Measurements from ENCODE around the gene POMT1.
"Not testable (repeated sequence)": the region's sequence is repeated elsewhere in the genome, so short reads cannot be mapped to it uniquely, and the experiment has no call there.

Gene POMT1

GRCh38 chr9:131511416-131511815, 8.7 kb downstream of the POMT1 start:
- H3K27ac ChIP-seq (ENCODE audit: low read depth, low read length), result no peak overlapping the region
- no peaks in the 10 kb centered on the region for H3K4me1 ChIP-seq (ENCODE audit: control insufficient read depth, insufficient read depth, low read length)
- peaks cover 38% of the 10 kb centered on the region for H3K36me3 ChIP-seq (ENCODE audit: control insufficient read depth, insufficient read depth, low read length)
- no peak overlapping the region for H3K9ac ChIP-seq (ENCODE audit: low read length)
- H3K4me3 ChIP-seq (ENCODE audit: low read length), result no peak overlapping the region
- no peaks in the 10 kb centered on the region for H3K27me3 ChIP-seq (ENCODE audit: control insufficient read depth, insufficient read depth, low read length)

GRCh38 chr9:131511880-131512279, 9.2 kb downstream of the POMT1 start:
- Histone ChIP-seq H3K36me3 (ENCODE audit: control insufficient read depth, insufficient read depth, low read length) (peaks cover 38% of the 10 kb centered on the region), H3K9ac (ENCODE audit: low read length) (no peak overlapping the region)

GRCh38 chr9:131513177-131513576, 10.5 kb downstream of the POMT1 start:
- Histone ChIP-seq H3K36me3 (ENCODE audit: control insufficient read depth, insufficient read depth, low read length) (peaks cover 38% of the 10 kb centered on the region), H3K4me3 (ENCODE audit: low read length) (no peak overlapping the region), H3K27me3 (ENCODE audit: control insufficient read depth, insufficient read depth, low read length) (no peaks in the 10 kb centered on the region)

More at GRCh38 chr9:131511880-131512279, 9.2 kb downstream of the POMT1 start:
- H3K27me3 ChIP-seq (ENCODE audit: control insufficient read depth, insufficient read depth, low read length), result no peaks in the 10 kb centered on the region
- no peaks in the 10 kb centered on the region for H3K4me1 ChIP-seq (ENCODE audit: control insufficient read depth, insufficient read depth, low read length)
- H3K4me3 ChIP-seq (ENCODE audit: low read length), result no peak overlapping the region
- H3K27ac ChIP-seq (ENCODE audit: low read depth, low read length), result no peak overlapping the region

GRCh38 chr9:131515559-131516031, 12.9 kb downstream of the POMT1 start:
- not testable (repeated sequence) for H3K27me3 ChIP-seq (ENCODE audit: control insufficient read depth, insufficient read depth, low read length); H3K9ac ChIP-seq (ENCODE audit: low read length); H3K27ac ChIP-seq (ENCODE audit: low read depth, low read length); H3K4me3 ChIP-seq (ENCODE audit: low read length)
- peaks cover 12% of the 10 kb centered on the region for H3K4me1 ChIP-seq (ENCODE audit: control insufficient read depth, insufficient read depth, low read length)
- peaks cover 53% of the 10 kb centered on the region for H3K36me3 ChIP-seq (ENCODE audit: control insufficient read depth, insufficient read depth, low read length)

More at GRCh38 chr9:131513177-131513576, 10.5 kb downstream of the POMT1 start:
- Histone ChIP-seq H3K27ac (ENCODE audit: low read depth, low read length) (no peak overlapping the region), H3K9ac (ENCODE audit: low read length) (no peak overlapping the region), H3K4me1 (ENCODE audit: control insufficient read depth, insufficient read depth, low read length) (peaks cover 7% of the 10 kb centered on the region)

- H3K36me3 ChIP-seq (ENCODE audit: control insufficient read depth, insufficient read depth, low read length), result peaks cover 51% of the 10 kb centered on the region
- no peaks in the 10 kb centered on the region for H3K27me3 ChIP-seq (ENCODE audit: control insufficient read depth, insufficient read depth, low read length)
- H3K27ac ChIP-seq (ENCODE audit: low read depth, low read length), result no peak overlapping the region
Measured at GRCh38 chr9:131516100-131516499, 13.4 kb downstream of the POMT1 start.

GRCh38 chr9:131516930-131517329, 14.2 kb downstream of the POMT1 start:
- no peak overlapping the region for H3K4me3 ChIP-seq (ENCODE audit: low read length)
- H3K9ac ChIP-seq (ENCODE audit: low read length), result no peak overlapping the region
- no peak overlapping the region for H3K27ac ChIP-seq (ENCODE audit: low read depth, low read length)
- peaks cover 12% of the 10 kb centered on the region for H3K4me1 ChIP-seq (ENCODE audit: control insufficient read depth, insufficient read depth, low read length)
- no peaks in the 10 kb centered on the region for H3K27me3 ChIP-seq (ENCODE audit: control insufficient read depth, insufficient read depth, low read length)
- peaks cover 51% of the 10 kb centered on the region for H3K36me3 ChIP-seq (ENCODE audit: control insufficient read depth, insufficient read depth, low read length)

More at GRCh38 chr9:131516100-131516499, 13.4 kb downstream of the POMT1 start:
- H3K4me1 ChIP-seq (ENCODE audit: control insufficient read depth, insufficient read depth, low read length), result peaks cover 12% of the 10 kb centered on the region
- no peak overlapping the region for H3K9ac ChIP-seq (ENCODE audit: low read length)
- H3K4me3 ChIP-seq (ENCODE audit: low read length), result no peak overlapping the region

- H3K9ac ChIP-seq (ENCODE audit: low read length), result no peak overlapping the region
- H3K4me3 ChIP-seq (ENCODE audit: low read length), result no peak overlapping the region
- no peaks in the 10 kb centered on the region for H3K27me3 ChIP-seq (ENCODE audit: control insufficient read depth, insufficient read depth, low read length)
- peak overlapping the region; percentile 87 for H3K27ac ChIP-seq (ENCODE audit: low read depth, low read length)
- H3K4me1 ChIP-seq (ENCODE audit: control insufficient read depth, insufficient read depth, low read length), result peaks cover 12% of the 10 kb centered on the region
- peaks cover 52% of the 10 kb centered on the region for H3K36me3 ChIP-seq (ENCODE audit: control insufficient read depth, insufficient read depth, low read length)
Measured at GRCh38 chr9:131517761-131518190, 15.1 kb downstream of the POMT1 start.

- Histone ChIP-seq H3K27me3 (ENCODE audit: control insufficient read depth, insufficient read depth, low read length) (no peaks in the 10 kb centered on the region), H3K36me3 (ENCODE audit: control insufficient read depth, insufficient read depth, low read length) (peaks cover 56% of the 10 kb centered on the region), H3K27ac (ENCODE audit: low read depth, low read length) (peak overlapping the region; percentile 87), H3K9ac (ENCODE audit: low read length) (no peak overlapping the region), H3K4me3 (ENCODE audit: low read length) (no peak overlapping the region), H3K4me1 (ENCODE audit: control insufficient read depth, insufficient read depth, low read length) (peaks cover 12% of the 10 kb centered on the region)
Measured at GRCh38 chr9:131518553-131518952, 15.8 kb downstream of the POMT1 start.

GRCh38 chr9:131520503-131520902, 17.8 kb downstream of the POMT1 start:
- peaks cover 12% of the 10 kb centered on the region for H3K4me1 ChIP-seq (ENCODE audit: control insufficient read depth, insufficient read depth, low read length)
- no peak overlapping the region for H3K9ac ChIP-seq (ENCODE audit: low read length)
- H3K27ac ChIP-seq (ENCODE audit: low read depth, low read length), result no peak overlapping the region
- H3K4me3 ChIP-seq (ENCODE audit: low read length), result no peak overlapping the region
- H3K27me3 ChIP-seq (ENCODE audit: control insufficient read depth, insufficient read depth, low read length), result no peaks in the 10 kb centered on the region
- peaks cover 58% of the 10 kb centered on the region for H3K36me3 ChIP-seq (ENCODE audit: control insufficient read depth, insufficient read depth, low read length)

- H3K4me3 ChIP-seq (ENCODE audit: low read length), result no peak overlapping the region
- H3K9ac ChIP-seq (ENCODE audit: low read length), result no peak overlapping the region
- H3K36me3 ChIP-seq (ENCODE audit: control insufficient read depth, insufficient read depth, low read length), result peaks cover 58% of the 10 kb centered on the region
Measured at GRCh38 chr9:131521203-131521602, 18.5 kb downstream of the POMT1 start.

GRCh38 chr9:131521822-131522221, 19.1 kb downstream of the POMT1 start:
- H3K27ac ChIP-seq (ENCODE audit: low read depth, low read length), result no peak overlapping the region
- H3K9ac ChIP-seq (ENCODE audit: low read length), result no peak overlapping the region
- peaks cover 64% of the 10 kb centered on the region for H3K36me3 ChIP-seq (ENCODE audit: control insufficient read depth, insufficient read depth, low read length)
- H3K4me3 ChIP-seq (ENCODE audit: low read length), result no peak overlapping the region
- H3K27me3 ChIP-seq (ENCODE audit: control insufficient read depth, insufficient read depth, low read length), result no peaks in the 10 kb centered on the region
- peaks cover 12% of the 10 kb centered on the region for H3K4me1 ChIP-seq (ENCODE audit: control insufficient read depth, insufficient read depth, low read length)

More at GRCh38 chr9:131521203-131521602, 18.5 kb downstream of the POMT1 start:
- no peak overlapping the region for H3K27ac ChIP-seq (ENCODE audit: low read depth, low read length)
- peaks cover 12% of the 10 kb centered on the region for H3K4me1 ChIP-seq (ENCODE audit: control insufficient read depth, insufficient read depth, low read length)
- H3K27me3 ChIP-seq (ENCODE audit: control insufficient read depth, insufficient read depth, low read length), result no peaks in the 10 kb centered on the region

- no peaks in the 10 kb centered on the region for H3K27me3 ChIP-seq (ENCODE audit: control insufficient read depth, insufficient read depth, low read length)
- H3K36me3 ChIP-seq (ENCODE audit: control insufficient read depth, insufficient read depth, low read length), result peaks cover 66% of the 10 kb centered on the region
- no peak overlapping the region for H3K27ac ChIP-seq (ENCODE audit: low read depth, low read length)
- no peak overlapping the region for H3K9ac ChIP-seq (ENCODE audit: low read length)
- peaks cover 11% of the 10 kb centered on the region for H3K4me1 ChIP-seq (ENCODE audit: control insufficient read depth, insufficient read depth, low read length)
- H3K4me3 ChIP-seq (ENCODE audit: low read length), result no peak overlapping the region
Measured at GRCh38 chr9:131522257-131523085, 19.8 kb downstream of the POMT1 start.

GRCh38 chr9:131523086-131523388, 20.3 kb downstream of the POMT1 start:
- no peak overlapping the region for H3K4me3 ChIP-seq (ENCODE audit: low read length)
- H3K27me3 ChIP-seq (ENCODE audit: control insufficient read depth, insufficient read depth, low read length), result no peaks in the 10 kb centered on the region
- no peak overlapping the region for H3K9ac ChIP-seq (ENCODE audit: low read length)
- peaks cover 6% of the 10 kb centered on the region for H3K4me1 ChIP-seq (ENCODE audit: control insufficient read depth, insufficient read depth, low read length)
- H3K27ac ChIP-seq (ENCODE audit: low read depth, low read length), result no peak overlapping the region
- H3K36me3 ChIP-seq (ENCODE audit: control insufficient read depth, insufficient read depth, low read length), result peaks cover 66% of the 10 kb centered on the region

All from rectal smooth muscle tissue (tissue), 1 donor.